WTC11 (cell line): ENCODE results near the gene MTUS2. TPM values are rescaled to one million over a fixed set of nuclear protein-coding genes. Genes with fewer than 3 reads are reported as not detected.

Experiments used
- ATAC-seq: fragments of 200-7000 bp; cut with Tn5 transposase; 2 replicates; pipeline ENCODE4 v1.10.0; 2021; ENCODE audit warnings: mild to moderate bottlenecking, moderate library complexity
- CTCF ChIA-PET: fragments of 300-600 bp; sonication (Branson Sonifier 250); formaldehyde crosslinking; loops from one replicate; lab custom pipeline; 2021; ENCODE audit warnings: antibody characterized with exemption; lab: Charles Lee
- POLR2A ChIA-PET: fragments of 350-600 bp; sonication (Branson Sonifier 250); formaldehyde crosslinking; loops from one replicate; lab custom pipeline; 2021; ENCODE audit warnings: antibody characterized with exemption; lab: Charles Lee
- DNase-seq: peaks from one replicate; pipeline ENCODE4 v3.0.0; 2021; ENCODE audit warnings: low spot score
- H3K27ac Mint-ChIP-seq: 2 replicates; pipeline ENCODE4 v1.8.0; 2021; ENCODE audit warnings: mixed read lengths
- H3K27me3 Mint-ChIP-seq: 2 replicates; pipeline ENCODE4 v1.8.0; 2021; ENCODE audit warnings: low read depth, mild to moderate bottlenecking, moderate library complexity, mixed read lengths
- H3K36me3 Mint-ChIP-seq: 2 replicates; pipeline ENCODE4 v1.8.0; 2021; ENCODE audit warnings: mixed read lengths
- H3K4me1 Mint-ChIP-seq: 2 replicates; pipeline ENCODE4 v1.8.0; 2022; ENCODE audit warnings: mixed read lengths
- H3K4me3 Mint-ChIP-seq: 2 replicates; pipeline ENCODE4 v1.8.0; 2021; ENCODE audit warnings: mild to moderate bottlenecking, moderate library complexity, mixed read lengths
- H3K9me3 Mint-ChIP-seq: 2 replicates; pipeline ENCODE4 v1.8.0; 2021; ENCODE audit warnings: mixed read lengths
- ARID4B ChIP-seq: sonication (generic); formaldehyde crosslinking; IDR thresholded peaks from 2 replicates; pipeline ENCODE4 v1.8.0; 2023; ENCODE audit warnings: missing genetic modification reagents, mild to moderate bottlenecking, borderline replicate concordance
- ATF1 ChIP-seq: sonication (generic); formaldehyde crosslinking; IDR thresholded peaks from 2 replicates; pipeline ENCODE4 v1.8.1; 2023; ENCODE audit warnings: mild to moderate bottlenecking, moderate library complexity, missing genetic modification reagents
- ATF2 ChIP-seq: sonication (generic); formaldehyde crosslinking; IDR thresholded peaks from 2 replicates; pipeline ENCODE4 v1.8.1; 2022; ENCODE audit warnings: low read depth, missing genetic modification reagents, borderline replicate concordance
- ATF3 ChIP-seq: sonication (generic); formaldehyde crosslinking; conservative IDR thresholded peaks from 2 replicates; pipeline ENCODE4 v1.8.1; 2022; ENCODE audit warnings: mild to moderate bottlenecking, missing genetic modification reagents
- CDX4 ChIP-seq: fragments of 250-450 bp; sonication (Bioruptor Pico); IDR thresholded peaks from 2 replicates; pipeline ENCODE4 v1.9.0; 2021; ENCODE audit warnings: moderate library complexity, mild to moderate bottlenecking, inconsistent platforms, borderline replicate concordance
- CREB1 ChIP-seq: sonication (generic); formaldehyde crosslinking; IDR thresholded peaks from 2 replicates; pipeline ENCODE4 v1.8.0; 2023; ENCODE audit warnings: mild to moderate bottlenecking, missing genetic modification reagents
- ELF4 ChIP-seq: sonication (generic); formaldehyde crosslinking; IDR thresholded peaks from 2 replicates; pipeline ENCODE4 v1.8.1; 2022; ENCODE audit warnings: low read depth, mild to moderate bottlenecking, moderate library complexity, missing genetic modification reagents
- EMX1 ChIP-seq: fragments of 250-450 bp; sonication (Bioruptor Pico); IDR thresholded peaks from 2 replicates; pipeline ENCODE4 v1.8.0; 2021; ENCODE audit warnings: mild to moderate bottlenecking
- FOXP4 ChIP-seq: sonication (generic); formaldehyde crosslinking; IDR thresholded peaks from 2 replicates; pipeline ENCODE4 v1.8.0; 2022; ENCODE audit warnings: mild to moderate bottlenecking, missing genetic modification reagents
- HMGA2 ChIP-seq: fragments of 250-450 bp; sonication (Bioruptor Pico); IDR thresholded peaks from 2 replicates; pipeline ENCODE4 v1.4.0; 2021; ENCODE audit warnings: mild to moderate bottlenecking, moderate library complexity
- MLX ChIP-seq: sonication (generic); formaldehyde crosslinking; IDR thresholded peaks from 2 replicates; pipeline ENCODE4 v1.8.1; 2023; ENCODE audit warnings: mild to moderate bottlenecking, missing genetic modification reagents, moderate library complexity
- MYBL2 ChIP-seq: sonication (generic); formaldehyde crosslinking; IDR thresholded peaks from 2 replicates; pipeline ENCODE4 v1.8.1; 2023; ENCODE audit warnings: mild to moderate bottlenecking, moderate library complexity, missing genetic modification reagents
- RORB ChIP-seq: fragments of 250-450 bp; sonication (Bioruptor Pico); IDR thresholded peaks from 2 replicates; pipeline ENCODE4 v1.9.0; 2021; ENCODE audit warnings: mild to moderate bottlenecking
- SMAD3 ChIP-seq: sonication (generic); formaldehyde crosslinking; IDR thresholded peaks from 2 replicates; pipeline ENCODE4 v1.8.0; 2022; ENCODE audit warnings: missing genetic modification reagents, mild to moderate bottlenecking, borderline replicate concordance
- SP1 ChIP-seq: sonication (generic); formaldehyde crosslinking; conservative IDR thresholded peaks from 2 replicates; pipeline ENCODE4 v1.8.1; 2022; ENCODE audit warnings: missing genetic modification reagents
- TCF7 ChIP-seq: sonication (generic); formaldehyde crosslinking; IDR thresholded peaks from 2 replicates; pipeline ENCODE4 v1.8.0; 2022; ENCODE audit warnings: mild to moderate bottlenecking, low read depth, missing genetic modification reagents, moderate library complexity
- ZNF138 ChIP-seq: sonication (generic); formaldehyde crosslinking; conservative IDR thresholded peaks from 2 replicates; pipeline ENCODE4 v1.8.1; 2022; ENCODE audit warnings: mild to moderate bottlenecking, moderate library complexity, missing genetic modification reagents
- ZNF219 ChIP-seq: sonication (generic); formaldehyde crosslinking; IDR thresholded peaks from 2 replicates; pipeline ENCODE4 v1.8.0; 2023; ENCODE audit warnings: missing genetic modification reagents, mild to moderate bottlenecking, borderline replicate concordance
- ZNF512 ChIP-seq: sonication (generic); formaldehyde crosslinking; IDR thresholded peaks from 2 replicates; pipeline ENCODE4 v1.8.1; 2022; ENCODE audit warnings: missing genetic modification reagents, borderline replicate concordance
- ZNF532 ChIP-seq: fragments of 250-450 bp; sonication (Bioruptor Pico); IDR thresholded peaks from 2 replicates; pipeline ENCODE4 v1.9.0; 2021; ENCODE audit warnings: mild to moderate bottlenecking, borderline replicate concordance
- ZNF671 ChIP-seq: fragments of 250-450 bp; sonication (Bioruptor Pico); IDR thresholded peaks from 2 replicates; pipeline ENCODE4 v1.8.0; 2021; ENCODE audit warnings: mild to moderate bottlenecking
- total RNA-seq: library from RNA; stranded (reverse); gene quantifications from 3 replicates; pipeline ENCODE4 v1.2.3, GENCODE V29; 2021

Gene MTUS2
- total RNA-seq, 1 experiment from 2014 or later = 0.22 TPM

GRCh38 chr13:29526741-29527140 lies 706.6 kb downstream of the MTUS2 start:
- TF ChIP-seq ZNF671 (no peak), RORB (CRISPR knock-in tag) (no peak), ATF1 (CRISPR knock-in tag) (no peak), FOXP4 (CRISPR knock-in tag) (no peak), ZNF512 (CRISPR knock-in tag) (no peak), TCF7 (no peak), EMX1 (CRISPR knock-in tag) (no peak), MLX (CRISPR knock-in tag) (no peak), ATF2 (CRISPR knock-in tag) (no peak), ATF3 (no peak), MYBL2 (CRISPR knock-in tag) (no peak), SMAD3 (no peak), CDX4 (CRISPR knock-in tag) (no peak), HMGA2 (CRISPR knock-in tag) (no peak), SP1 (CRISPR knock-in tag) (no peak), ZNF138 (CRISPR knock-in tag) (no peak)
- Mint-ChIP-seq H3K36me3 (peaks cover 62% of the 10 kb centered on the region), H3K27ac (no peak overlapping the region), H3K9me3 (no peaks in the 10 kb centered on the region), H3K27me3 (no peaks in the 10 kb centered on the region), H3K4me3 (no peak overlapping the region), H3K4me1 (peaks cover 5% of the 10 kb centered on the region; the same call in 1 of the 2 replicates)
- DNase-seq = no peak
- CTCF ChIA-PET = no interaction called here
- ATAC-seq = no peak
- POLR2A ChIA-PET = no interaction called here

GRCh38 chr13:29527511-29527910 lies 707.4 kb downstream of the MTUS2 start:
- no peak for ATAC-seq
- POLR2A ChIA-PET = no interaction called here
- no peak for TF ChIP-seq ELF4 (CRISPR knock-in tag)
- TF ChIP-seq ZNF219 = no peak
- TF ChIP-seq CREB1 (CRISPR knock-in tag) = no peak
- no peak for TF ChIP-seq ZNF532 (CRISPR knock-in tag)
- TF ChIP-seq ZNF671 = no peak
- TF ChIP-seq ARID4B = no peak

More at GRCh38 chr13:29527511-29527910, 707.4 kb downstream of the MTUS2 start:
- Mint-ChIP-seq H3K4me1 (no peaks in the 10 kb centered on the region), H3K27ac (no peak overlapping the region), H3K27me3 (no peaks in the 10 kb centered on the region), H3K9me3 (no peaks in the 10 kb centered on the region), H3K36me3 (peaks cover 62% of the 10 kb centered on the region), H3K4me3 (no peak overlapping the region)
- no peak for DNase-seq
- CTCF ChIA-PET = interaction anchor here (1.0 to 2.0 kb wide), 2 partner anchors 19 to 180 kb away, joined by 4 to 5 read pairs; no protein-coding TSS in a partner anchor
